GM18873 (cell line): Measurements from ENCODE around the gene RBM4B.

Experiments
- ATAC-seq: cut with Tn5 transposase; IDR thresholded peaks from one replicate; pipeline ENCODE4 v1.9.1; 2021; ENCODE audit warnings: mild to moderate bottlenecking, moderate library complexity, moderate number of reproducible peaks; ENCODE audit not compliant: unreplicated experiment, low FRiP score

The RBM4B gene

GRCh38 chr11:66619080-66619554 is 58.6 kb downstream of the RBM4B start:
- ATAC-seq, result no peak

GRCh38 chr11:66617155-66617834 is 60.4 kb downstream of the RBM4B start:
- ATAC-seq, result no peak

GRCh38 chr11:66616379-66617154 is 61.1 kb downstream of the RBM4B start, which contains the start of gene RBM14:
TSS of gene RBM14 (plus strand) at chr11:66616630. CDS start at chr11:66616721, 91 bp downstream.
- ATAC-seq, result peak; percentile 95
